NCI-H82 treated with DMSO at 0.1 percent for 48 hours (cell line): Measurements from ENCODE around the gene WNT11.

Source experiments
- DNase-seq: peaks from one replicate; lab custom pipeline; 2025; ENCODE audit not compliant: unreplicated experiment; lab: John Stamatoyannopoulos, UW

WNT11 gene

DNA sequence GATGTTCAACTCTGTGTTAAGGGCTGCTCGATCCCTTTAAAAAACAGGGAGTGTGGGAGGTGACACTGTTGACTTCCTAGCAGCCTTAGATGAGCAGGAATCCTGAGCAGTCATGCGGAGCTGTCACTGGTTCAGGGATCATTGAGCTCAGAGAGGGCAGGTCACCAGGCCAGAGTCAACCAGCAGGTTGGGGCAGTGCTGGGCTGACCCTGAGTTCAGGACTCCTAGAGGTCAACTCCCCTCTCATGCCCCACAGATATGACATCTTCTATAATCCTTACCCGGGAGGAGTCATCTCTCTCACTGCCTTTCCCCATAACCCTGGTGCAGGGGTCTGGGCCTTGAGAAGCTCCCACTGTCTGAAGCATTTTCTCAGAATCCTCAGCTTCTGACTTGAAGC, 12.9 kb upstream of the WNT11 start:
- no peak for DNase-seq

DNA sequence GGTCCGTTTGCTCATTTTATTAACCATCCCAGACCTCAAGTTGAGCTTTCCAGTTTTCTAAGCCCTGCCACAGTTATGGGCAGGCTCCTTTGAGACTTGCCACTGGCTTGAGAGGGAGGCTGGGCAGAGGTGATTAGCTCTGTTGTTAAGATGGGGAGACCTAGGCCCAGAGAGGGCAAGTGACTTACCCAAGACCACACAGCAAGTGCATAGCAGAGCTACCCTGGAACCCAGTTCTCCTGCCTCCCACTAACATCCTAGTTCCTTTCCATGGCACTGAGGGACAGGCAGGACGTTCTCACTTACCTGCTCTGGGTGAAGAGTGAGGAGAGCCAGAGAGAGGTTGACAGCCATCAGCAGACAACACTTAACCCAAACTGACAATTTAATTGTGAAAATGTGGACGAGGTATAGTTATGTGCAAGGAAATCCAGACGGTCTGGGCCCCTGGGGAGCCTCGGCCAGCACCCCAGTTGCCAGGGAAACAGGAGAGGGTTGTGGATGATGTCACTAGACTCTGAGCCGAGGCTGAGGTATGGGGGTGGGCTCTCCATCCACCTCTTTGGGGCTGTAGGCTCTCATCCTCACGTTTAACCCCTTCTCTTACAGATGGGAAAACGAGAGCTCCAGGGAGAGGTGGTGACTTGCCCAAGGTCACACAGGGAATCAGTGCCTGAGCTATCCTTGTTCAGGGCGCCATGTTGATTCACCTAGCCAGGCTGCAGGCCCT, 12.3 kb upstream of the WNT11 start:
- no peak for DNase-seq

DNA sequence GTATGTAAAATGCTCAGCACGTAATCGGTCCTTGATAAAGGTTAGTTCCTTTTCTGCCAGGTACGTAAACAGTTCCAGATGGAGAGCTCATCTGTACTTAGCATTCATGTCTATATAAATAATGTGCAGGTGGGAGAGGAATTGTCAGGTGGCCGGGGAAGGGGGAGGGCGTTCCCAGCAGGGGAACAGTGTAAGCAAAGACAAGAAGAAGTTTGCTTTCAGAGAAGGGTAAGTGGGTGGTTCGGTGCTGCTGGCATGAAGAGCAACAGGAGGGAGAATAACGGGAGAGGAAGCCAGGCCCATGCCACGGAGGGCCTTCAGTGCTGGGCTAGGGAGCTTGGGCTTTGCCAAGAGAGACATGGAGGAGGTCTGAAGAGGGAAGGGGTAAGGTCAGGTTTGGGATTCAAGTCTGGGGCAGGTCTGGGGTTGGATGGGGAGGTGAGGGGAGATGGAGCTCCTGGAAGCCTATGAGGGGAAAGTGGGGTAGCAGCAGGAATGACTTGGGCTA, 11.4 kb upstream of the WNT11 start:
- DNase-seq = no peak

DNA sequence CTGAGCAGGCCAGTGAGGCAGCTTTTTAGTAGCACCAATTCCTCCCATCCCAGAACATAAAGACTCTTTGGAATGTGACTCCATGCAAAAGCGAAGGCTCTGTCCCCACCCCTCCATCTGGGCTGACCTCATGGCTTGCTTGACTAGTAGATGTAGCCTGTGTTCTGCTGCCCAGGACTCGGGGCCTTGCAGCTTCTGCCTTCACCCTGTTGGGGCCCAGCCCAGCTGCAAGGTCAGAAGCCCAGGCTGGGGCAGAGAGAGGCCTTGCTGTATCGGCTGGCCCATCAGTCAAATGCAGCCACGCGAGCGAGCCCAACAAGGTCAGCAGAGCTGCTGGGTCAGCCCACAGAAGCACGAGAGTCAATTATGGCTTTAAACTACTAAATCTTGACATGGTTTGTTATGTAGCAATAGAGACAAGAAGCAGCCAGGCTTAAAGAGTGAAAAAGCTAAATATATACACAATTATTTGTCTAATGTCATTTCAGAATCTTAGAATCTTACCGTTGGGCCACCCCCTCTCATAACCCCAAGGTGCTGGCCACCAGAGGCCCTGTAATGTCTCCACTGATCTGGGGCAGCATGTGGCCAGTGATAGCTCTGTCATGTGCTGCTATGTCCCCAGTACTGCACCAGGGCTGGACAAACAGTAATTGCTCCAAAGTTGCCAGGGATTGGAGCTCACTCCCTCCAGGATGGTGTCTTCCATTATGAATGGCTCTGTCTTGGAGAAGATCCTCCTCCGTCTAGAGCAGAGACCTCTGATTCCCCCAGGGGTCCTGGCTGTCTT, 10.4 kb upstream of the WNT11 start:
- DNase-seq = no peak

DNA sequence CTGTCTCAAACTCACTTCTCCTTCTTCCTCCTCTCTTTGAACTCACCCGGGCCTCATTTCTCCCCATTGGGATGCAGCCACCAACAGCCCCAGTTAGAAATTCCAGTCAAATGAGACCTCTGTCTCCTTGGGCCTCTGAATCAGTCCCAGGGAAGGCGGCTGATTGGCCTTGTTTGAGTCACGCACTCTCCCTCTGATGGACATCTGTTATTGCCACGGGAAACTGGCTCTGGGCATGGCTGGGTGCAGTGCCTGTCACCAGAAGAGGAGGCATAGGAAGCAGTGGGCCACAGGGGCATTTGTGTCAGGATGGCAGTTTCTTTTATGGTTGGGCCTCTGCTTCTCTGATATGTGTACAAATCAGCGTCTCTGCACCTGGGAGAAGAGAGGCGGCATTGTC, 9.6 kb upstream of the WNT11 start:
- no peak for DNase-seq

DNA sequence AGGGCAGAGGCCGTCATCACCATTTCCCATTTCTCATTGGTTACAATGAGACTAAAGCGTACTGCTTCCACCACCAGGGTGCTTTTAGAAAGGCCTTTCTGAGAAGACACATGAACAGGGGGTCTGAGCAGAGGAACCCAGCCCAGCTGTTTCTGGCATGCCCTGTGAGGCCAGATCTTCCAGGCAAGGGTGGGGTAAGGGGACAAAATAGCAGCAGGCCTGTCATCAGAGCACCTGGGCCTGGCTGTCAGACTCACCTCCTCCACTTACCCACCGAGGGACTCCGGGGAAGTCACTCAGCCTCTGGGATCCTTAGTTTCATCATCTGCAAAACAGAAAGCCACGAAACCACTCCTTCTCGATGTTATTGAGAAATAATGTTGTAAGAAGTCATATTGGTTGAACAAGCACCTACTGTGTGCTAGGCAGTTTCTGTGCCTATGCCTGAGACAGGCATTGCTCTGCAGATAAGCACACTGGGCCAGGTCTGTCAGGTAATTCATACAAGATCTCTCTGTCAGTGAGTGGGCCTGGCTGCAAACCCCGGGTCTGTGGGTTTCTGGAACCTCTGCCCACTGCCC, 8.8 kb upstream of the WNT11 start:
- DNase-seq = no peak

DNA sequence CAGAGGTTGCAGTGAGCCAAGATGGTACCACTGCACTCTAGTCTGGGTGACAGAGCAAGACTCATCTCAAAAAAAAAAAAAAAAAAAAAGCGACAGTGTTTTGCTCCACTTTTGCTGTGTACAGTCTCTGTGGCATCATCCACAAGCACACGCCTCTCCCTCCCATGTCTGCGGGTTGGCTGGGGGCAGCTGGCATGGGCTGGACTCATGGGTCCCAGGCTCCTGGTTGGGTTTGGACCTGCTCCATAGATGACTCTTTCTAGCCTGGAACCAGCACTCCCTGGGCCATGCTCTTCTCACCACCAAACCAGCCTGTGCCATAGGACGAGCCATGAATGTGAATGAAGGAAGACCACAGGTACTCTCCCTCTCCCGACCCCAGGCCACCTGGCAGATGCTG, 7.9 kb upstream of the WNT11 start:
- DNase-seq = no peak

DNA sequence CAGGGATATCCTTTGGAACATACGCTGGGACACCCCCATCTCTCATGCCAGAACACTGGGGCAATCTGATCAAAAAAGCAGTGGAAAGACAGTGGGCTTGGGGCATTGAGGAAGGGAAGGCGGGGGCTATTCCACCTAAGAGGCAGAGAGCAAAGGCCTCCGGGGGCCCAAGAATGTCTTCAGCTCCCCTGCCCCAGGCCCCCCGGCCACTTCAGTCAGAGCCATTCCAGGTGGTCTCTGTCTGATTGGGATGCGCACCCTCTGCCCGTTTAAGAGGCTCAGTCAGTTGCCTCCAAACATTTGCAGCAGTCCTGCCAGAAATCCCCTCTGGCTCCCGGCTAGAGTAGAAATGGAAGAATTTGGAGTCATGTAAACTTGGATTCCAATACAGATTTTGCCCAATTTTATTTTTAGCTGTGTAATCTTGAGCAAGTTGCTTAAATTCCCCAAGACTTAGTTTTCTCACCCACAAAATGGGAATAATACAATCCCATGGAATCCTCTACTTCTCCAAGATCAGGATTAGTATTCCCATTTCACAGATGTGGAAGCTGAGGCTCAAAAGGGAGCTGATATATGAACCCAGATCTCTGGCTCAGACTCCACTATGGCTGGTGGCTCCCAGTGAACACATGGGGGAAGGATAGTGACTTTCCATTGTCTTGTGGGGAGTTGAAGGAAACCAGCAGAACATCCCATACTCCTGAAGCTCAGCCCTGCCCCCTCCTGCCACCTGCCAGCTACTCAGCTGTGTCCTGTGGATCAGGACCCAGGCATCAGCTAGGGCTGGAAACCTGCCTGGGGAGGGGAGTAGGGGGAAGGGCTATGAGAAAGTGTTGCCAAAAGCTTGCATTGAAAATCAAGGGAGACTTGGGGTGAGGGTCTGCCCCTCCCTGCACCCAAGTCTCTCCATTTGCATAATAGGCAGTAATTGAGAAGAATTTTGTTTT, 6.1 kb upstream of the WNT11 start:
- no peak for DNase-seq

DNA sequence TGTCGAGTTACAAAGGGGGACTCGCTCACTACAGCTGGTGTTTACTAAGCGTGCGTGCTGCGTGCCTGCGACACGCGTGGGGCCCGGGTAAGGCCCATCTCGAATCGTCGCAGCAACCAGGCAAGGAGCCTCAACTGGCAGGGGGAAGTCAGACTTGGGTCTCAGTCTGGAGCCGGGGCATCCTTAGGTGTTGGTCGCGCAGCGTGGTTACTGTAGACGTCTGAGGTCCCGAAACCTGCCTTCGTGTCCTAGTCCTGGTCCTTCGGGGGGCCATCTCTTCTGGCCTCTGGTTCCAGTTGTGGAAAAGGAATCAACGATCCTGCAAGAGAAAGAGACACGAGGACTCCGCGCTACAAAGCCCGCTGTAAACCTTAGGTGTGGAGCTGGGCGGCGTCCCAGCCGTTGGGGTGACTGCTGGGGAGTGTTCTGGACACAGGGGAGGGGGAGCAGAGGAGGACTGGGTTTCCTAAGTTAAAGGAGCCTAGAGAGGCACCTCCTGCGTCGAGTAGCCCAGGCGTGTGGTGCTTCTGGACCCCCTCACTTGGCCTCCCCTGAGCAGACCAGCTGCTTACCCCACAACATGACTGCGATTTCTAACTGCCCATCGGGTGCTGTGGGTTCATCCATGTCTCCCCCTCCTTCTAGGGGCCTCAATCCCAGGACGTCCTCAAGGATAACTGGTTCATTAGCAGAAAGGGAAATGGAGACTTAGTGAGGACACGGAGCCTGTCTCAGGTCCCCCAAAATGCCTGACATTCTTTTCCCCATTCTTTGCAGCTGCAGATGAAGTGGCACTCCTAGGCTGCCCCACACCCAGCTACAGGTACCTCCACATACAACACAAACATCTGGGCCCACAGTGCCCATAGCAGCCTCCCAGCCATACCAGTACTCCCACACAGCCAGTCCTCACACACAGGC, 4.9 kb upstream of the WNT11 start:
- DNase-seq = no peak

DNA sequence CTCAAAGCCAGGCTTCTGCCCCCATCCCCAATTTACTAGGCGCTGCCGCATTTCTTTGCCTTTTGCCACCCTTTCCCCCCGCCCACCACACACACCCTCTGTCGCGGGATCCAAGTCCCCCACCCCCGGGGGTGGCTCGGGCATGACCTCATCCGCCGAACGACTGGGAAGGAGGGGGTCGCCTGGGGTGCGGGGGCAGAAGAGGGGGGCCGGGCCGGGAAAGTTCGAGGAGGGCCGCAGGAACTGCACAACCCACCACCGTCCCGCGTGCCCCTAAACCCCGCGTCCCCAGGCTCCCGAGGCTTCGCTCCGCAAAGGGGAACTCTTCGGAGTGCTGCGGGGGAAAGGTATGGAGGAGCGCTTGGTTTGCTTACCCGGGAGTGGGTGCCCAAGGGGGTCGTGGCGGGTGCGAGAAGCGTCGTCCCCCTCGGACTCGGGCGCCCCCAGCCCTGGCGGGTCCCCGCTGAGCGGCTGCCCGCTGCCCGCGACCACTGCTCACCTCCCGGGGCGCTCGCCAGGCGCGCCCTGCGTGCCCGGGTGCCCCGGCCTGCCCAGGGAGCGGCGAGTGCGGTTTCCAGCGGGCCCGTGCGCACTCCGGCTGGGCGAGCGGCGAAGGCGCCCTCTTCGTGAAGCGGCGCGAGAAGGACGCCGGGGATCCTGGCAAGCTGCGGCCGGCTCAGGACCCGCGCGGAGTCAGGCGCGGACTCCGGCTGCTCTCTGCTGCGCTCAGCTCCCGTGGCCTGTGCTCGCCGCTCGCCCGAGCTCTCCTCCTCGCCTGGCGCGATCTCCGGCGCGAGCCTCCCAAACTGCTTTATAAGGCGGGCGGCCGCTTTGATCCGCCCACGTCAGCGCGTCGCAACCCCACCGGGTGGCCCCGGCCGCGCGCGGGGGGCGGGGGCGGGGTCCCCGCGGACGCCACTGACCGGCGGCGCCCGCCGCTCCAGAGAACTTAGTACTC, 4.0 kb upstream of the WNT11 start:
- DNase-seq = no peak

DNA sequence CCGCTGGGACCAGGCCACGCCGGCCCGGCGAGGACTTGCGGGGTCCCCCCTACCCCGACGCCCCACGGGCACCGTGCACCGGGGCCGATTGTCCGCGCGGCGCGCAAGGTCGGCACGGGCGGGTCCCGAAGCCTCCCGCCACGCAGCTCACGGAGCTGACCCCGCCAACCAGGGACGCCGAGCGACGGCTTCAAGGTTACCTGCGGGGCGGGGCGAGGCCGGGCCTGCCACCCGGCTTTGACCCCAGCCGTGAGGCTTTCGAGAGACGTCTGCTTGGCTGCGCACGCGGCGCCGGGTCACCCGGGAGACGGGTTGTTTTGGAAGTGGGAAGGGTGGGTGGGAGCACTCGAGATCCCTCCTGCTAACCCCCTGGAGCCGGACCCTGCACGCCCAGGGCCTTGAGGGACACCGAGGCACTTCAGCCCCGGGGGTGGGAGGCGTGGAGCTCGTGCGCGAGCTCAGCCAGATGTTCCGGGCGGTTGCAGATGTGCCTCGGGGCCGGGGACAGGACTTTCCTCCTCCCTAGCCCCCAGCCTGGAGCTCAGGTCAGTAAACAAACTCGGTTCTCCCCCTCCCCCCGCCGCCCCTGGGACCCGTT, 3.2 kb upstream of the WNT11 start:
- no peak for DNase-seq

DNA sequence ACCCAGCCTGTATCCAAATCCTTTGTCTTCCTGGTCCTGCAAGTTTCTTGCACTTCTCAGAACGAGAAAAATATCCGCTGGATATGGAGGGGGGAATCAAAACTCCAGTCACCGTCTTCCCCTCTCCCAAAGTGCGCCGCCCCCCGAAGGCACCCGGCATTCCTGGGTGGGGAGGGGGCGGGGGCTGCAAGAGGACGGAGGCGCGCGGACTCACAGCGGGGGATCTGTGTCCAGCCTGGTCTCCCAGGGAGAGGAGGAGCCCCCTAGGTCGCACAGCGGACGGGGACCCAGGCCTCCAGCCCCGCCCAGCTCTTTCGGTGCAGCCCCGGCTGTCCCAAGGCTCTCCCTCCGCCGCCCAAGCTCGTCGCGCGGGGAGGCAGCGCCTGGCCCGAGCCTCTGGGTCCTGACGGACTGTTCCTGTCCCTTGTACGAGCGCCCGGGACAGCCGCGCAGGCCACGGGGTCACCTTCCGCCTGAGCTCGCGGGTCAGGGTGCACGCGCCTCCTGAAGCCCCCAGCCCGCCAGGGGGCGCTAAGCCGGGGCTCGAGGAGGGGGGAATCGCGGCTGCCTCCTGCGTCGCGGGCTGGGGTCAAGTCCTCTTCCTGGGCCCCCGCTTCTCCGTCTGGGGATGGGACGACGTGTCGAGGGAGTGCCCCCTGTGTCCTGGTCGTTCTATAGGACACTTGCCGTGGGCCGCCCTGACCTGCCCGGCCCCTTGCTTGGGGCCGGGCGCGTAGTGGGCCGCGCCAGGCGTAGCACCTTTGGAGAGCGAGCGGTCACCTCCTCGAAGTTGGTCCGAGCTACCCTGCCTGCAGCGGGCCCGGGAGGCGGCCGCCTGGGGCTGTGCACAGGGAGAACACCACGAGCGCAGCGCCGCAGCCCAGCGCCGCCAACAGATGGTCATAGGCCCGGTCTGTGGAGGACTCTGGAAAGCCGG, 2.4 kb upstream of the WNT11 start:
- peak; percentile 6 for DNase-seq

DNA sequence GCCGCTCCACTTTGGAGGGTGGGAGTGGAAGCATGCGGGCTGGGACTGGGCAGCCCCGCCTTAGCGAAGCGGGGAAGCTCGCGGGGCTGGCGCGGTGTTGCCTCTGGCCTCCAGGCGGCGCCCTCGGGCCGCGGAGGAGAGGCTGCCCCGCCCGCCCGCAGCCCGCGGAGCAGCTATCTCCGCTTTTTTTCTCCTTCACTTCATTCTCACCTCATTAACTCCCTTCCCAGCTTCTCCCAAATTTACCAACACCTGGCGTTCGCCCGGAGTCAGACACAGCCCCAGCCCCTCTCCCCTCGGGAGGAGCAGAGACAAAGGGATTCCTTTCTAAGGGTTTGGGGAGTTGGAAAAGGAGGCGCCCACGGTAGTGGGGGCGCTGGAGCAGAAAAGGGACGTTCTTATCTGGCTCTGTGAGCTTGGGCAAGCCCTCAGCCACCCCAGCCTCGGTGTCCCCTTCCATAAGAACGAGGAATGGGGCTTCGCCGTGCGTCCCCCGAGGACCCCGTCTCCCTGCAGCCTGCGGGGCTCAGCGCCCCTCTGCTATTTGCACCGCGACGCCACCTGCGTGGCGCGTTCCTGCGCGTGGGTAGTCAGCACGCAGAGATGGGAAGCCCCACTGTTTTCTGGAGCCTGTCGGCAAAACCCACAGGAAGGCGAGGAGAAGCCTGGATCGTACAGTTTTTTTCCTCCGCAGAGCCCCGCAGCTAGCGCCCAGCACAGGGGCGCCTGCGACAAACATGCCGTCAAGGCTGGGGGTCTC, 1.5 kb upstream of the WNT11 start:
- DNase-seq = peak; percentile 49

DNA sequence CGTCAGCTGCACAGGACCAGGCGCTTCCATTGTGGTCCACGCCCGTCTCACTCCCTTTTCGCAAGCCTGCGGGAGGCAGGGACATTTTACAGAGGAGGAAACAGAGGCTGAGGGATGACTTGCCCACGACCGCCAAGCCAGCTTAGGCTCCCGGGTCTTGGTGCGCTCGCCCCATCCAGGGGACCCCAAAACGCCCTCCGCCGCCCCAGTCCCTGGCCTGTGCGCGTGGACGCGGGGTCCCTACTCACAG, 300 bp downstream of the WNT11 start:
- no peak for DNase-seq

DNA sequence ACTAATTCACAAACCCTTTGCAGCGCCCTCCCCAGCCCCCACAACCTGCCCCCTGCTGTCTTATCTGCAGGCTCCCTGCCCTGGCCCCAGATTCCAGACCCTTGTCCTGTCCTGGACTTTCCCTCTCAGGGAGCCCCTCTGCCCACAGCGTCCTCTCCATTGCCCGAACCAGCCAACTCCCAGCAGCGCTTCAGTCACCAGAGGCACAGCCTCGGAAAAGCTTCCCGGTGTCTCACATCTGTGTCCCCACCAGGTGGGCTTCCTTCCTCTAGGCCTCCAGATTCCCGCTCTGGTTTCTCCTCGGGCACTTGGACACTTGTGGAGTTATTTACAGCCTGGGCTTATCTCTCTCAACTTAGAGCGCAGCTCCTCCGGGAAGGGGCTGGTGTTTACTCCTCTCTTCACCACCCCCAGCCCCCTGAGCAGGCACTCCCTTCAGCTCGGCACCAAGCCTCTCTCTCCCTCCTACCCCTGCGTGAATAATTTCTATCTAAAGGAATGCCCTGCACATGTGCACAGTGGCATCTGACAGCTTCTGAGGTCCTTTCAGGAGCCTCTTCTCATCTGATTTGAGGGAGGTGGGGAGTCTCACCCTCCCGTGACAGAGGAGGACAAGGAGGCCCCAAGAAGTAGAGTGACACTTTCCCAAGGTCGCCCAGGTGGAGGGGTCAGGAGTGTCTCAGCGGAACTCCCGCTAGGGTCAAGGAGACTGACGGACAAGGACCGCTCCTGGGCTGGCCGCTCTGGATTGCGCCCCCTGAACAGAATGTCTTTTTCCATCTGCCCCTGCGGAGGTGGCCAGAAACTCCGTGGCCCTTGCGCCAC, 838 bp downstream of the WNT11 start:
- no peak for DNase-seq

DNA sequence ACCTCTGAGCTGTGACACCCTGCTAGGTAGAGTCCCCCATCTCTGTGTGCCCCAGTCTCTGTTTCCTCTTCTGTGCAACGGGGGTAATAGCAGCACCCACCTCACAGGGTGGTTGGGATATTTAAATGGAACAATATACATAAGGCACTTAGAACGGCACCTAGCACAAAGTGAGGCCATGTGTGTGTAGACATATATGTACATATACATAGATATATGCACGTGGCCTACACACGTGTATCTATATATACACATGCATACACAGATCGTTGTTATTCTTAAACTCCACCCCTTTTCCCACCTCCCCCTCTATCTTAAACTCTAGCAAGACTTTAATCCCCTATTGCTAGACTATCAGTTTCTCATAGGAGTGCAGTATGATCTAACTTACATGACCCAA, 2.4 kb downstream of the WNT11 start:
- DNase-seq = no peak
